Measurements from ENCODE around the gene THSD1. TPM values are rescaled to one million over a fixed set of nuclear protein-coding genes. Genes with fewer than 3 reads are reported as not detected.

Gene THSD1
- total and polyA plus RNA-seq, 9 of the 15 experiments (the other 6 are each of a cell fraction or from before 2014, with no cell fraction given): 0.01 to 0.11 (median 0.04) TPM; not detected in 2

DNA sequence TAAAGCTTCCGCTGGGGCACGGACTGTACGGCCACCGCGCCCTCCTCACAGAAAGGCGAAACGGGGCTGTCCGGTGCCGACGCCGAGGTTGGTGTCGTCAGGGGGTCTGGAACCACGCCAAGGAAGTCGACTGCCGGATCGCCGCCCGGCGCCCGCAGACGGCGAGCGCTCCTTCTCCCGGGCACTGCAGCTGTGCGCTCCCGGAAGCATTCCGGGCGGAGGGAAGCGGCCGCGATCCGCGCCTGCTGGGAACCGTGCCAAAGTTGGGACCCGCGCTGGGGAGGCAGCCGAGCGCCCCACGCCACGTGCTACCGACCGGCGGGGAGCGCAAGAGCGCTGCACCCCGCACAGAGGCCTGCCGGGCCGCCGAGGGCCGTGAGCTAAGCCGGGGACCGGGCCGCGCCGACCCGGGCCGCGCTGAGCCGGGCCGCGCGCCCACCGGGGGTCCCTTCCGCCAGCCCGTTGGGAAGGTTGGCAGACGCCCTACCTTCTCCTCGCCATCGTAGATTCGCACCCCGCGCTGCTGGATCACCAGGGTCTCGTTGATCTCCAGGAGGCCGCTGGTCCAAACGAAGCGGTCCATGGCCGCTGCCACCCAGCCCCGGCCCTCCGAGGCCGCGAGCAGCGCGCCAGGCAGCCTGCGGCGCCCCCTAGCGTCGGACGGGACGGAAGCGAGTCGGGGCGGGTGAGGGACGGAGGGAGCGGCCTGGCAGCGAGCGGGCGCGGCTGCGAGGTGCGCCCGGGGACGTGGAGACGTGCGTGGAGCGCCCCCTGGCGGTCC, 44.2 kb upstream of the THSD1 start, which contains the start of gene VPS36 (continued):
- TF ChIP-seq XRCC5 (IDR thresholded peaks at IDR 0.05; ENCODE audit: low read depth, low read length) (peak; percentile 94), ZNF324 (CRISPR knock-in tag; IDR thresholded peaks at IDR 0.05) (no peak), GABPB1 (CRISPR knock-in tag; IDR thresholded peaks at IDR 0.05) (peak; percentile 49; the same call in 1 of the 2 replicates), ILF3 (IDR thresholded peaks at IDR 0.05; ENCODE audit: borderline replicate concordance) (peak; percentile 78; the same call in 1 of the 2 replicates), ESRRA (IDR thresholded peaks at IDR 0.05; ENCODE audit: borderline replicate concordance, low read depth) (peak; percentile 10; the same call in 1 of the 2 replicates), JUND (IDR thresholded peaks at IDR 0.05; ENCODE audit: borderline replicate concordance, low read depth, low read length) (peak; percentile 50), JUND (tag; IDR thresholded peaks at IDR 0.05; ENCODE audit: borderline replicate concordance, low read depth, low read length) (no peak; the same call in 2 of the 3 replicates), ZNF12 (CRISPR knock-in tag; IDR thresholded peaks at IDR 0.05) (no peak), RBBP5 (IDR thresholded peaks at IDR 0.05; ENCODE audit: borderline replicate concordance, insufficient read depth, low read length, poor library complexity, severe bottlenecking) (peak; percentile 92)
- TF ChIP-seq, protein P1, sequence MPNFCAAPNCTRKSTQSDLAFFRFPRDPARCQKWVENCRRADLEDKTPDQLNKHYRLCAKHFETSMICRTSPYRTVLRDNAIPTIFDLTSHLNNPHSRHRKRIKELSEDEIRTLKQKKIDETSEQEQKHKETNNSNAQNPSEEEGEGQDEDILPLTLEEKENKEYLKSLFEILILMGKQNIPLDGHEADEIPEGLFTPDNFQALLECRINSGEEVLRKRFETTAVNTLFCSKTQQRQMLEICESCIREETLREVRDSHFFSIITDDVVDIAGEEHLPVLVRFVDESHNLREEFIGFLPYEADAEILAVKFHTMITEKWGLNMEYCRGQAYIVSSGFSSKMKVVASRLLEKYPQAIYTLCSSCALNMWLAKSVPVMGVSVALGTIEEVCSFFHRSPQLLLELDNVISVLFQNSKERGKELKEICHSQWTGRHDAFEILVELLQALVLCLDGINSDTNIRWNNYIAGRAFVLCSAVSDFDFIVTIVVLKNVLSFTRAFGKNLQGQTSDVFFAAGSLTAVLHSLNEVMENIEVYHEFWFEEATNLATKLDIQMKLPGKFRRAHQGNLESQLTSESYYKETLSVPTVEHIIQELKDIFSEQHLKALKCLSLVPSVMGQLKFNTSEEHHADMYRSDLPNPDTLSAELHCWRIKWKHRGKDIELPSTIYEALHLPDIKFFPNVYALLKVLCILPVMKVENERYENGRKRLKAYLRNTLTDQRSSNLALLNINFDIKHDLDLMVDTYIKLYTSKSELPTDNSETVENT (CRISPR knock-in tag; IDR thresholded peaks at IDR 0.05): peak; percentile 58; the same call in 1 of the 2 replicates
- TF ChIP-seq, protein P2, sequence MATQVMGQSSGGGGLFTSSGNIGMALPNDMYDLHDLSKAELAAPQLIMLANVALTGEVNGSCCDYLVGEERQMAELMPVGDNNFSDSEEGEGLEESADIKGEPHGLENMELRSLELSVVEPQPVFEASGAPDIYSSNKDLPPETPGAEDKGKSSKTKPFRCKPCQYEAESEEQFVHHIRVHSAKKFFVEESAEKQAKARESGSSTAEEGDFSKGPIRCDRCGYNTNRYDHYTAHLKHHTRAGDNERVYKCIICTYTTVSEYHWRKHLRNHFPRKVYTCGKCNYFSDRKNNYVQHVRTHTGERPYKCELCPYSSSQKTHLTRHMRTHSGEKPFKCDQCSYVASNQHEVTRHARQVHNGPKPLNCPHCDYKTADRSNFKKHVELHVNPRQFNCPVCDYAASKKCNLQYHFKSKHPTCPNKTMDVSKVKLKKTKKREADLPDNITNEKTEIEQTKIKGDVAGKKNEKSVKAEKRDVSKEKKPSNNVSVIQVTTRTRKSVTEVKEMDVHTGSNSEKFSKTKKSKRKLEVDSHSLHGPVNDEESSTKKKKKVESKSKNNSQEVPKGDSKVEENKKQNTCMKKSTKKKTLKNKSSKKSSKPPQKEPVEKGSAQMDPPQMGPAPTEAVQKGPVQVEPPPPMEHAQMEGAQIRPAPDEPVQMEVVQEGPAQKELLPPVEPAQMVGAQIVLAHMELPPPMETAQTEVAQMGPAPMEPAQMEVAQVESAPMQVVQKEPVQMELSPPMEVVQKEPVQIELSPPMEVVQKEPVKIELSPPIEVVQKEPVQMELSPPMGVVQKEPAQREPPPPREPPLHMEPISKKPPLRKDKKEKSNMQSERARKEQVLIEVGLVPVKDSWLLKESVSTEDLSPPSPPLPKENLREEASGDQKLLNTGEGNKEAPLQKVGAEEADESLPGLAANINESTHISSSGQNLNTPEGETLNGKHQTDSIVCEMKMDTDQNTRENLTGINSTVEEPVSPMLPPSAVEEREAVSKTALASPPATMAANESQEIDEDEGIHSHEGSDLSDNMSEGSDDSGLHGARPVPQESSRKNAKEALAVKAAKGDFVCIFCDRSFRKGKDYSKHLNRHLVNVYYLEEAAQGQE (IDR thresholded peaks at IDR 0.05; ENCODE audit: borderline replicate concordance): peak; percentile 82
- TF ChIP-seq, protein P2 (CRISPR knock-in tag; IDR thresholded peaks at IDR 0.05; ENCODE audit: low read depth): no peak
- TF ChIP-seq, protein P3, sequence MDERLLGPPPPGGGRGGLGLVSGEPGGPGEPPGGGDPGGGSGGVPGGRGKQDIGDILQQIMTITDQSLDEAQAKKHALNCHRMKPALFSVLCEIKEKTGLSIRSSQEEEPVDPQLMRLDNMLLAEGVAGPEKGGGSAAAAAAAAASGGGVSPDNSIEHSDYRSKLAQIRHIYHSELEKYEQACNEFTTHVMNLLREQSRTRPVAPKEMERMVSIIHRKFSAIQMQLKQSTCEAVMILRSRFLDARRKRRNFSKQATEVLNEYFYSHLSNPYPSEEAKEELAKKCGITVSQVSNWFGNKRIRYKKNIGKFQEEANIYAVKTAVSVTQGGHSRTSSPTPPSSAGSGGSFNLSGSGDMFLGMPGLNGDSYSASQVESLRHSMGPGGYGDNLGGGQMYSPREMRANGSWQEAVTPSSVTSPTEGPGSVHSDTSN (CRISPR knock-in tag; IDR thresholded peaks at IDR 0.05; ENCODE audit: low read depth): no peak
- TF ChIP-seq, protein P3 (tag; conservative IDR thresholded peaks at IDR 0.05; ENCODE audit: low read depth): no peak

All from K562 (cell line).